K562 (cell line): ENCODE results near the gene CLSTN1. TPM values are rescaled to one million over a fixed set of nuclear protein-coding genes. Genes with fewer than 3 reads are reported as not detected.

ENCODE experiments used
- ATF3 ChIP-seq, 2 experiments: fragments of 450-650 bp in 1 of 2; sonication (generic) in 1 of 2; formaldehyde crosslinking in 1 of 2; IDR thresholded peaks in 1 of 2; conservative IDR thresholded peaks in 1 of 2; 2 replicates each; pipeline versions ENCODE4 v1.6.1 to v1.8.1; 2016 to 2023; ENCODE audit warnings: mild to moderate bottlenecking in 2 of 2, moderate library complexity in 2 of 2, inconsistent platforms in 1 of 2, missing genetic modification reagents in 1 of 2
- C11orf30 ChIP-seq: fragments of 450-650 bp; IDR thresholded peaks from 2 replicates; pipeline ENCODE4 v1.6.1; 2016; ENCODE audit warnings: low read depth, mild to moderate bottlenecking
- CBX2 ChIP-seq: fragments of 200-600 bp; sonication (generic); IDR thresholded peaks from one replicate; pipeline ENCODE4 v1.6.1; 2012; ENCODE audit warnings: mild to moderate bottlenecking, low read length, inconsistent platforms; ENCODE audit not compliant: insufficient read depth, poor library complexity, severe bottlenecking
- CHCHD3 ChIP-seq: fragments of 250-450 bp; sonication (Bioruptor Pico); IDR thresholded peaks from 2 replicates; pipeline ENCODE4 v2.1.2; 2022; ENCODE audit warnings: mild to moderate bottlenecking
- CTCF ChIP-seq, 3 experiments: IDR thresholded peaks in 2 of 3; conservative IDR thresholded peaks in 1 of 3; 2 replicates each; pipeline ENCODE4 v1.5.1; 2011 to 2012; ENCODE audit warnings: low read length in 3 of 3, mild to moderate bottlenecking in 3 of 3, control low read depth in 2 of 3, improper control_type of control experiment in 1 of 3, inconsistent platforms in 1 of 3, low read depth in 1 of 3, mixed read lengths in 1 of 3, moderate library complexity in 1 of 3; ENCODE audit not compliant: insufficient read depth in 2 of 3
- DIDO1 ChIP-seq: fragments of 450-650 bp; IDR thresholded peaks from 2 replicates; pipeline ENCODE4 v1.6.1; 2016; ENCODE audit warnings: low read depth, missing biosample characterization, missing genetic modification characterization
- DPF2 ChIP-seq: fragments of 450-650 bp; IDR thresholded peaks from 2 replicates; pipeline ENCODE4 v1.6.1; 2016
- E2F3 ChIP-seq: fragments of 250-450 bp; sonication (Bioruptor Pico); IDR thresholded peaks from 2 replicates; pipeline ENCODE4 v1.4.0; 2020; ENCODE audit warnings: mild to moderate bottlenecking
- ETS2 ChIP-seq: IDR thresholded peaks from 2 replicates; pipeline ENCODE4 v1.6.1; 2016; ENCODE audit warnings: borderline replicate concordance, missing genetic modification characterization, mild to moderate bottlenecking, moderate library complexity, missing compliant biosample characterization; ENCODE audit not compliant: poor library complexity, severe bottlenecking
- MAFK ChIP-seq: IDR thresholded peaks from 2 replicates; pipeline ENCODE4 v1.6.1; 2011; ENCODE audit warnings: low read length, improper control_type of control experiment
- PML ChIP-seq: IDR thresholded peaks from 2 replicates; pipeline ENCODE4 v1.6.1; 2012; ENCODE audit warnings: low read length, inconsistent platforms
- PTRF ChIP-seq: fragments of 450-650 bp; IDR thresholded peaks from 2 replicates; pipeline ENCODE4 v1.6.1; 2016; ENCODE audit warnings: mild to moderate bottlenecking, missing genetic modification characterization, missing compliant biosample characterization
- RB1 ChIP-seq: fragments of 450-650 bp; IDR thresholded peaks from 2 replicates; pipeline ENCODE4 v1.6.1; 2017; ENCODE audit warnings: low read depth, mild to moderate bottlenecking
- RHOXF2B ChIP-seq: fragments of 250-450 bp; sonication (Bioruptor Pico); conservative IDR thresholded peaks from 2 replicates; pipeline ENCODE4 v1.5.1; 2021
- SMAD2 ChIP-seq: fragments of 150-350 bp; IDR thresholded peaks from 2 replicates; pipeline ENCODE4 v1.6.1; 2014; ENCODE audit warnings: low read depth, mild to moderate bottlenecking, low read length
- TAF1 ChIP-seq: IDR thresholded peaks from 2 replicates; pipeline ENCODE4 v1.6.1; 2011; ENCODE audit warnings: mild to moderate bottlenecking, low read length, moderate library complexity; ENCODE audit not compliant: insufficient read depth, control insufficient read depth, severe bottlenecking; ENCODE audit errors: extremely low read depth
- TRIM28 ChIP-seq: fragments of 450-650 bp; IDR thresholded peaks from 2 replicates; pipeline ENCODE4 v1.6.1; 2017
- YY1 ChIP-seq, 3 experiments: IDR thresholded peaks; 2 replicates each; pipeline ENCODE4 v1.6.1; 2011; ENCODE audit warnings: low read length in 2 of 3, mild to moderate bottlenecking in 2 of 3, moderate library complexity in 2 of 3, borderline replicate concordance in 1 of 3, control low read depth in 1 of 3, low read depth in 1 of 3; ENCODE audit not compliant: insufficient read depth in 3 of 3, insufficient replicate concordance in 2 of 3, control insufficient read depth in 1 of 3, insufficient read length in 1 of 3; ENCODE audit errors: extremely low read depth in 1 of 3
- ZBTB5 ChIP-seq: fragments of 450-650 bp; IDR thresholded peaks from 2 replicates; pipeline ENCODE4 v1.6.1; 2017; ENCODE audit warnings: antibody characterized with exemption
- ZNF232 ChIP-seq: sonication (generic); formaldehyde crosslinking; IDR thresholded peaks from 2 replicates; pipeline ENCODE4 v1.8.0; 2022; ENCODE audit warnings: mild to moderate bottlenecking, missing genetic modification reagents
- ZNF584 ChIP-seq: fragments of 200-800 bp; sonication (Bioruptor generic); IDR thresholded peaks from 2 replicates; pipeline ENCODE4 v1.6.1; 2016; ENCODE audit warnings: low read depth, mild to moderate bottlenecking, missing genetic modification characterization, missing compliant biosample characterization
- polyA plus RNA-seq, 8 experiments: library from polyadenylated mRNA; depleted of rRNA in 4 of 8; stranded (reverse) in 5 of 8; unstranded in 3 of 8; fragments of >200 nt; fragmentation: Nextera tagmentation in 2 of 8; fragmentation: Illumina TruSeq in 1 of 8; extraction: Ambion mirVana in 2 of 8; extraction: Trizol in 1 of 8; gene quantifications; 2 replicates each; pipeline versions ENCODE4 v1.2.1 to v1.2.3, GENCODE V29; 2011 to 2014; ENCODE audit warnings: inconsistent platforms in 1 of 8, missing spikeins in 1 of 8
- total RNA-seq, 7 experiments: library from RNA; depleted of rRNA in 6 of 7; stranded (reverse); fragments of >200 nt in 6 of 7; fragmentation: Illumina TruSeq in 2 of 7; extraction: Trizol in 2 of 7; gene quantifications; 2 replicates each; pipeline versions ENCODE4 v1.2.1 to v1.2.3, GENCODE V29; 2011 to 2021; ENCODE audit warnings: low replicate concordance in 1 of 7

Gene CLSTN1
- total and polyA plus RNA-seq, 9 of the 15 experiments (the other 6 are each of a cell fraction or from before 2014, with no cell fraction given) = 1.1 to 32.5 (median 13.3) TPM

- TF ChIP-seq ATF3 (IDR thresholded peaks at IDR 0.05) (no peak), ATF3 (CRISPR knock-in tag; conservative IDR thresholded peaks at IDR 0.05) (0 out of 2 replicates have a peak, but pooled peaks have one; percentile 46), CHCHD3 (0 out of 2 replicates have a peak, but pooled peaks have one; percentile 17), TAF1 (no peak), ZNF584 (CRISPR knock-in tag) (no peak), SMAD2 (no peak), TRIM28 (no peak), ETS2 (tag) (no peak), PTRF (tag) (no peak), RB1 (peak; percentile 88), ZNF232 (CRISPR knock-in tag) (no peak), RHOXF2B (CRISPR knock-in tag) (no peak), MAFK (no peak), PML (no peak), CBX2 (no peak), DIDO1 (no peak), CTCF (IDR thresholded peaks at IDR 0.05 in 2 of 3, conservative IDR thresholded peaks at IDR 0.05 in 1 of 3; ENCODE audit: insufficient read depth in 2 of 3, low read depth in 1 of 3, low read length in 3 of 3) (peak; percentile 97 to 99 (median 99)), YY1 (IDR thresholded peaks at IDR 0.05; ENCODE audit: borderline replicate concordance in 1 of 3, control insufficient read depth in 1 of 3, extremely low read depth in 1 of 3, insufficient read depth in 3 of 3, insufficient read length in 1 of 3, insufficient replicate concordance in 2 of 3, low read depth in 1 of 3, low read length in 2 of 3) (peak in 2 of 3 experiments; percentile 35 to 64), DPF2 (peak; percentile 23; the same call in 1 of the 2 replicates), C11orf30 (no peak), ZBTB5 (no peak), E2F3 (CRISPR knock-in tag) (0 out of 2 replicates have a peak, but pooled peaks have one; percentile 0)
Measured at GRCh38 chr1:9724706-9725476, 98.9 kb downstream of the CLSTN1 start (continued).
